IPS-NIHi7 (cell line): ENCODE data around the gene ZNF879.

ENCODE experiments used
- DNase-seq: peaks from one replicate; pipeline ENCODE4 v3.0.0; 2012; ENCODE audit warnings: mixed read lengths; ENCODE audit errors: extremely low spot score

ZNF879 gene

DNA sequence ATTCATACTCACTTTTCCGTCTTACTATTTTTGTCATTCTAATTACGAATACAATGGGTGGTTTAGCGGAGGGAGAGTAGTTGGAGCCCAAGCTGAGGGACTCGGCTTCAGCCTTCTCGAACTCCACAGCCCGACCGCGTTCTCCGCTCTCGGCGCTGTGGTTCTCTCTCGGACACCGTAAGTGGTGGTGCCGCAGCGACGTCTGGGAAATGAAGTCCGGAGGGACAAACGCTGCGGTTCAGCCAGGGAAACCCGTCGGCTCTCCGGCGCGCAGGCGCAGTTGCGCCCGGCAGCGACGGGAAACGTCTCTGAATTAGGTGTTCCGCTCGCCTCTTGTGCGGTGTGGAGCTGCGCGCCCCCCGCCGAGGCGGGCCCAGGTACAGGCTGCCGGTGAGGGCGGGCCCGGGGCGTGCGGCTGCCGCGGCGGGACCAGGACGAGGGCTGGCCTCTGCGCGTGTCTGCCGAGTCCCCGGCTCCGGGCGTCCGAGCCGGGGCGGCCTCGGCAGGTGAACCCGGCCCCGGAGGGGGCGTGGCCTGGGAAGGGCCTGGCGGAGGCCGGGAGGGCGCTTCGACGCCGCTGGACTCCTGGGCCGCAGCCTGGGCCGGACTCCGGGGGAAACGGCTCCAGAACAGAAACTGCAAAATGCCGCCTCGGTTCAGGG, at the start of gene ZNF879:
Gene ZNF879, plus strand, starts transcription at position 277 of the 662 bp plus-strand sequence. CDS start 1,201 bp downstream, outside the sequence.
- peak; percentile 97 for DNase-seq

DNA sequence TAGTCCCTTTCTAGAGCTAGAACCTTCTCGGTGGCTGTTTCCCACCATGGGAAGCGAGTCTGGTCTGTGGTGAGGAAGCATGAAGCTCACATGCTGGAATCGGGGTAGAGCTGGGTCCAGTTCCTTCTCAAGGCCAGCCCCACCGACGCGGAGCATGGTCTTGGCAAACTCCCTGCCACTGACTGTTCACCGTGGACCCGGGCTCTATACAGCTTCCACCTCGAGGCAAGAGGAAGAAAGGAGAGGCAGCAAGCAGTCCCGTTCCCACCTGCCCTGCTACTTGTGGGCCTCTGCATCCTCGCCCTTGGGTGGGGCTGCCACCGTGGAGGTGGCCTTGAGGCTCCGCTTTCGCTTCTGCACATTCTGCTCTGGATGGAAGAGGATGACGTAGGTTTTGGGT, 42.2 kb upstream of the ZNF879 start:
- DNase-seq = no peak

DNA sequence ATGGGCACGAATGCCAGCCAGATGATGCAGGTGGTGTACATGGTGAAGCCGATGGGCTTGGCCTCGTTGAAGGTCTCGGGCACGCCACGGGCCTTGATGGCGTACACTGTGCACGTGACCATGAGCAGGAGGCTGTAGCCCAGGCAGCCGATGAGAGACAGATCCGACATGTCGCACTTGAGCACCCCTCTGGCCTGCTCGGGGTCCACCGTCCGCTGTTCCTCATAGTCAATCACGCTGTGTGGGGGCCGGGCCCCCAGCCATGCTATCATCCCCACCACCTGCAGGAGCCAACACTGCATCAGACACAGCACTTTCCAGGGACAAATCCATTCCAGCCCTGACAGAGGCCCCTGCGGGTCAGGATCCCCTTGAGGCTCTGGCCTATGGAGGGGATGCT, 40.7 kb upstream of the ZNF879 start:
- DNase-seq = no peak

DNA sequence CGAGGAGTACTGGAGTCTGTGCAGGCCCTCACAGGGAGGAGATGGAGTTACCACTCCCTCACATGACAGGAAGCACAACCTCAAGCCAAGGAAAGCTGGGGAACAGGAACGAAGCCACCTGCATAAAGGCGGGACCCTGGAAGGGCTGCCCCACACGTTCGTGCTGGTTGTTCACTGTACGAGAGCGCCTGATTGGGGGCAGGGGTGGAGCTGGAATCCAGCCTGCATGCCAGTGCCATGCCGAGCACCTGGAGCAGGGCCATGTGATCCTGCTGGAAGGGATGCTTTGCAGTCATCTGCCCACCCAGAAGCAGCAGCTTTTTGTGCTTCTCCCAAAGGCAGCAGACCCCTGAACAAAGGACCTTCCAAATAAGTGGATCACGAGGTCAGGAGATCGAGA, 39.9 kb upstream of the ZNF879 start:
- no peak for DNase-seq

DNA sequence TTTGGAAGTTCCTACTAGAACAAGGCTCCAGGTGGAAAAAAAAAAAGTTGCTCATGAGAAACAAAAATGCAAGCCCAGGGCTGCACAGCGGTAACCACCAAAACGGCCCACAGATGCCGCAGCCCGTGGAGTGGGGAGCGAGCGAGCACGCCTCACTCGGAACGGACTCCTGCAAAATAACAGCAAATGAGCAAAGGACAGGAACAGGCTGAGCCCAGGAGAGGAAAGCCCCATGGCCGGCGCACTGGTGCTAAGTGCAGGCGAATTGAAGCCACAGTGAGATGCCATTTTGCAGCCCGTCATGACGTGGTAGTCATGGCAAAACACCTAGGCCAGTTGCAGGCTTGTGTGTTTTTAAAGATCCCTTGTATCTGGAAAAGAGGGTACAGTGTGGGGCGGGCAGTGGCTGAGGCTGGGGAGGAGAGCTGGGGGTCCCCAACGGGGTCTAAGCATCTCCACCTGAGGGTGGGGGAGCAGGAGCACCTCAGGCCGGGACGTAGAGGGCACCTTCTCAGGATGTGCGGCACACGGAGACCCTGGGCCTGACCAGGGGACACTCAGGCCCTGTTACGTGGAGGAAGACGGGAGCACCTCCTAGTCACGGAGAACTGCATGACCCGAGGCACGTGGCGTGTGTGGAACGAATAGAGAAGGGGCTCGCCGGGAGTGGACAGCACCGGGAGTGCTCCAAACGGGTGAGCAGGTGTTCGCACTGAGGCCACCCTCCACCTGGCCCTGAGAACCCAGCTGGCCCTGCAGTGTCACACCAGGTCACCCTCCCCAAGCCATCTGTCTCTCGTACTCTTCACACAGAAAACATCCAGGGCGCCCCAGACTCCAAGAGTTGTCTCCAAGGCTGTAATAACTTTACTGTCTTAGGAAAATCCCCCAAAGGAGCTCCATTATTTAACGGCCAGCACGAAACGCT, 39.2 kb upstream of the ZNF879 start:
- no peak for DNase-seq

DNA sequence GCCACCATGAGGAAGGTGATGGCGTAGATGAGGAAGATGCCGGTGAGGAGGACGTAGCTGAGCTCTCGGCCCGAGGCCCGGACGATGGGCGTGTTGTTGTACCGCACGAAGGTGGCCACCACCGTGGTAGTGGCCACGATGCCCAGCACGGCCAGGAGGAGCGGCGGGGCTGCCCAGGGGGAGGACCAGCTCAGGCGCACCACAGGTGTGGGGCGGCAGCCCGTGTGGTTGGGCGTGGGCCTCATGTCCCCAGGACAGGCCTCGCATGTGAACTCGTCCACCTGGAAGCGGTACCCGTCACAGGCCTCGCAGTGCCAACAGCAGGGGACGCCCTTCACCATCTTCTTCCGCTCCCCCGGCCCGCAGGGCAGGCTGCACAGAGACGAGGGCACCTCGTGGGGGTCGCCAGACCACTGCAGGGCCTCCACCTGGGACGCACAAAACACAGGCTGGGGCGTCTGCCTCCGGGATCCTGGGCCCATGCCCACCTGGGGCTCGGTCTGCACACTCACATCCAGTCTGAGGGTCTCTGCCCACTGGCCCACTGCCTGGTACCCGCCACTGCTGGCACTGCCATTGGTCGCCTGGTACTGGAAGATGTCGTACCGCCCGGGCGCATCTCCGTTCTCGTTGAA, 37.2 kb upstream of the ZNF879 start:
- DNase-seq = no peak

DNA sequence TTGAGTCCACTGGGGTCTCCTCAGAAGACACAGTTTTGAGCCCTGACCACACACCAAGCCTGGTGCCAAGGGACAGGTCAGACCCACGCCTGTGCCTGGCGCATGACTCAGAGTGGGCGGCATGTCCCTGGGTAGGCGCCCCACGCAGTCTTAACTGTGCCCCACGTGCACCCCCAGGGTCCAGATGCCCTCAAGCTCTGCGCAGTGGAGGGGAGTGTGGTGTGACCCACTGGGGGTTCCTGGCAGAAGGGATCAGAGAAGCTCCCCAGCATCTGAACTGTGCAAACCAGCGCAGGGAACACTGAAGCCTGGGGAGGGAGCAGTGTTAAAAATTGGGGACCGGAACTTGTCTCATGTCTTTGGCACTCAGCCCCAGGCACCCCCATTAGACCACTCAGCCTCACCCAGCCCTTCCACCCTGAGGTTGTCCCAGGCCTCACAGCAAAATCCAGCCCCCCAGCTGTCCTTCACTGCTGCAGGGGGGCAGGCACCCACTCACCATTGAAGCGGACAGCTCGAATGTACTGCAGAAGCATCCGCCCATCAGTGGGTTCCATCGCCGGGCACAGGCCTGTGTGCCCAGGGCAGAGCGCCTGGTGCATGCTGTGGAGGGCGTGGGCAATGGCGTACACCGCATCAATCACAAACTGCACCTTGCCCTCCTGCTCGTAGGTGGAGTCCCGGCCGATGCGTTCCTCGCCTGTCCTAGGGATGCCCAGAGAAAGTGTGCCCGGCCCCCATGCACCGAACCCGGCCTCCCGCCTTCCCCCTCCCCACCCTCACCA, 35.0 kb upstream of the ZNF879 start:
- no peak for DNase-seq

DNA sequence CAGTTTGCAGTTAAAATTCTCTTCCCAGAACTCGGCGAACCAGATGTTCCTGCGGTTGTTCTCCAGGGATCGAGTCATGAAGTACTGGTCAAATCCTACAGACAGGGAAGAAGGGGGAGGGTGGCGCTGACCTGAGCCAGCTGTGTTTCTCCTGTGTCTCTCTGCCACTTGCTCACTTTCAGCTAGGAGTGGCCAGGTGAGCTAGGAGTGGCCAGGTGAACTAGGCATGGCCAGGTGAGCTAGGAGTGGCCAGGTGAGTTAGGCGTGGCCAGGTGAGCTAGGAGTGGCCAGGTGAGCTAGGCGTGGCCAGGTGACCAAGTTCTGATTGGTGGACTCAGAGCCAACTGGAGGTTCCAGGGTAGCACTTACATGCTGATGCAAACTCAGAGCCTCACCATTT, 34.3 kb upstream of the ZNF879 start:
- DNase-seq = no peak

DNA sequence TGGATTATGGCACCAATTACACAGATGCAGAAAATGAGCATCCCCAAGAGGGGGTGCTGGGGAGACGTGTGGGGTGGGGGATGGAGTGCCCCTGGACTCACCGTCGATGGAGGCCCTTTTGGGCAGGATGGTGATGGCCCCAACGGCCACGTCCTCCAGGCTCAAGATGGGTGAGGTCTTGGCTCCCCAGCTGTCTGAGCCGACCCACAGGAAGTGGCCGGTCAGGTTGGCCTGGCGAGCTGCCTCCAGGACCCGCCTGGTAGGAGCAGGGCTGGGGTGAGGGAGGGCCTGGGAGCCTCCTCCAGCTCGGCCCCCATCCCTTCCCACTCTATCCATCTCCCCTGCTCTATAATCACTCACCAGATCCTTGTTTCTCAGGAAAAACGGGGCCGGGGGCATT, 33.1 kb upstream of the ZNF879 start:
- no peak for DNase-seq

DNA sequence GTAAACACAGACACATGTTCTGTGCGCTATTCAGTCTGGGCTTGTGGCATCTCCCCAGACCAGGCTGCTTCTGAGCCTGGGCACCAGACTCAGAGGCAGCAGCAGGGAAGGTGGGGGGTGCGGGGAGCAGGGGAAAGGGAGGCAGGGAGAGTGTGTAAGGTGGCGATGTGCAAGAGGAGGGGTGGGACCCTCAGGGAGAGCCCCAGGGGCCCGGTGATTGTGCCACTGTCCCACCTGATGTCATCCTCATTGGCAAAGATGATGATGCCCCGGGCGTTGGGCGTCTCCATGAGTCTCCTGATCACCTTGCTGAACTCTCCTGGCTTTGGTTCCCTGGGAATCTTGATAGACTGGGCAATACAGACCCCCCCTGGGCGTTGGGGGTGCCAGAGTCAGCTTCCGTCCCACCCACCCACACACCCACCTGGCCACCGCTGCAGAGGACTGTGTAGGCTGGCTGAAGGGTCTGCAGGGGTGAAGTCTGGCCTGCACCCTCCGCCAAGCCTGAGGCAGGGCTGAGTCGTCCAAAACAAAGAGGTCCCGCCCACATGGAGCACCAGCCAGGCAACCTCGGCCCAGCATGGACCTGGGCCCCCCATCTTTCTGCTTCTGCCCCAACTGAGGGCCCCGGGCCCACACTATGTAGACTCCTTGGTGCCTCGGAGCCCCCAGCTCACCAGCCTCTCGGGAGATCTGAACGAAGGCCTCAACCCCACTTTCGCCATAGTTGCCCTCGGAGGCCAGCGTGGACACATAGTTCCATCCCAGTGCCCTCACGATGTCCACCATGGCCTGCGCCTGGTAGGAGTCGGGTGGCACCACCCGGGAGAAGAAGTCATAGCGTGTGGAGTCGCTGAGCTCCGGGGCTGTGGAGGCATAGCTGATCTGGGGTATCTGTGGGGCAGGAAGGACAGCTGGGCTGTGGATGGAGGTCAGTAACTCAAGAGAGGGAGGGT, 32.1 kb upstream of the ZNF879 start:
- DNase-seq = no peak

DNA sequence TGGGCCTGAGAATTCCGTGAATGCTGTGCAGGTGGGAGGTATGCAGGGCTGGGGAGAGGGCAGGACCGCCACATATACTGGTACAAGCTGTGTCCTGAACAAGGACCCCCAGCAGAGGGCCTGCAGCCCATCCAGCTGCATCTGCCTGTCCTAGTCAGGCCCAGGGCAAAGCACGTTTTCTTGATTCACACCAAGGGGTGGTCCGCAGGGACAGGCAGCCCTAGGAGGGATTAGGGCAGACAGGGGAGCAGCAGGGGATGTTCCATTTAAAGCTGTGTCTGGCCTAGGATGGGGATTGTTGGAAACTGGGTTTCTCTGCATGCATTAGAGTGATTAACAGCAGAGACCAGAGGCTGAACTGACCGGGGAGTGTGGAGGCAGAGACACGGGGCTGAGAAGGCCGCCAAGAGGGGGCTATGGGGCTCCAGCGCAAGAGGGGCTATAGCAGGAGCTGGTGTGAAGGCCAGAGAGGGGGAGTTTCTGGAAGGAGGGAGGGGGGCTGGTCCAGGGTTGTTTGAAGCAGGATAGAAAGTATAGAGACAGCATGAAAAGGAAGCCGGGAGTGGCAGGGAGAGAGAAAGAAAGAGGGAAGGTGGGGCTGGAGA, 31.2 kb upstream of the ZNF879 start:
- DNase-seq = no peak

DNA sequence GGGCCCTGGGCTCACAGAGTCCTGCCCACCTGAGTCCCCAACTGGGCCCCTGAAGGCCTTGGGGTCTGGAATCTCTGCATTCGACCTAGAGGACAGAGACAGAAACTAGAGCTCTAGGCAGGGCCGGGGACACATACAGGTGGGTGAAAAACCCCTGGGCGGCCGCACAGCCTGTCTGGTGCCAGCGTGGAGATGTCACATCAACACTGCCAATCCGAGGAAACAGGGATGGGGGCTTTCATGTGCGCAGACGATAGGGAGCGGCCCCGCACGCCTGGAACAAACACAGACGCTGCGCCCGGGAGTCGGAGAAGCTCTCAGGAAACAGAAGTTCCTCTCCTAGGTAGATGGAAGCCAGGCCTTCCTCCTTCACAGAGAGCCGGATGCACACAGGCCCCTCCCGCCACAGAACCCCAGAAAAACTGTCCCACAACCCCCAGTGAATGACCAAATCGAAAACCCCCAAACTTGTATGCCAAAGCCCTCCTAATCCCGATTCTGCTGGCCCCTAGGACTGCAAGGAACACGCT, 30.3 kb upstream of the ZNF879 start:
- no peak for DNase-seq

DNA sequence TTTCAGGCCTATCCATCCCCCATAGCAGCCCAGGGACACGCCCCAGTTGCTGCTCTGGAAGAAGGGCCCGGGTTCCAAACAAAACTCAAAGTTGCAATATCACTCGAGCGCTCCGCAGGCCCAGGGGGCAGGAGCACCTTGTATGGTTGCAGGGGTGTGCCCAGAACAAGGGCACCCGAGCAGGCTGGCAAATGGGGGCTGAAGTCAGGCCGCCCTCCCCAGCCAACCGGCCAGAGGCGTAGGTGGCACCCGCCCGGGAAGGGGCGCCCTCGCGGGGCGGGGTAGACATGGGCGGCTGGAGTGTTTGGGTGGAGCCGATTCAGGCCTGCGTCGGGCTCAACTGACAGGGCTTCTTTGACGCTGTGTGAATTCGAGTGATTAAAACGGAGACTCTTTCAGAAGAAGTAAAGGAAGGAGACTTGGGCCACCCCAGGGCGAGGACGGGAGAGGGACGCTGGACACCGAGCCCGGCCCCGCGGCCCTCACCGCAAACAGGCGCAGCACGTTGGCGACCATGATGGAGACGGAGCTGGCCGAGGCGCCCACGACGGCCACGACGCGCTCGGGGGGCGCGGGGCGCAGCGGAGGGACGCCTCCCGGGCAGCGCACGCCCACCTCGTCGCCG, 29.5 kb upstream of the ZNF879 start:
- no peak for DNase-seq

DNA sequence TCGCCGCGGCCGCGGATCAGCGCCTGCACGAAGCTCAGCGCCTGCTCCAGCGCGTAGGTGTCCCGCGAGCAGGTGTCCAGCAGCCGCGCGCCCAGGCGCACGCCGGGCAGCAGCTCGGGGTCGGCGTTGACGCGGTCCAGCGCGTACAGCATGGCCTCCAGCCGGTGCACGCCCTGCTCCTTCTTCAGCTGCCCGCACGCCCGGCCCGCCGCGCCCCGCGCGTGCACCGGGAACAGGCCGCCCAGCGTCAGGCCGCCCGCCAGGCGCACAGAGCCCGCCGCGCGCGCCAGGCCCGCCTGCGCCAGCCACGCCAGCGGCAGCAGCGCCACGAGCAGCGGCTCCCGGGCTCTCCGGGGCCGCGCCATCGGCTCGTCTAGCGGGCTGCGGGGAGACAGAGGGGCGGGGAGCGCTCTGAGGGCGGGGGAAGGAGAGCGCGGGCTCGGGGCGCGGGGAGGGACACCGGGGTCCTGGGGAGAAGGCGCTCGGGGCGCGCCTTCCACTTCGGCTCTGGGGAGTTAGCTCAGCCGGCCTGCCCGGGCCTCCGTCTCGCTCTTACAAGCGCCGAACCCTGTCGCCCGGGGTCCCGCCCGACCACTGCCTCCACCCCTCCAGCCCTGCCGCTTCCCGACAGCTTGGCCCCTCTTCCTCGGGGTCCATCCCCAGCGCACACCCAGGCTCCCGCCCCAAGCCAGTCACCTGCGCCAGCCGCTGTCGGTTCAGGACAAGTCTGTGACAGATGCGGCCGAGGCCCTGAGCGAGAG, 28.8 kb upstream of the ZNF879 start, which contains the start of gene GRM6:
Gene GRM6, minus strand, starts transcription at position 741 of the 761 bp plus-strand sequence. Its CDS starts 376 bp downstream, at position 365.
- peak; percentile 48 for DNase-seq

DNA sequence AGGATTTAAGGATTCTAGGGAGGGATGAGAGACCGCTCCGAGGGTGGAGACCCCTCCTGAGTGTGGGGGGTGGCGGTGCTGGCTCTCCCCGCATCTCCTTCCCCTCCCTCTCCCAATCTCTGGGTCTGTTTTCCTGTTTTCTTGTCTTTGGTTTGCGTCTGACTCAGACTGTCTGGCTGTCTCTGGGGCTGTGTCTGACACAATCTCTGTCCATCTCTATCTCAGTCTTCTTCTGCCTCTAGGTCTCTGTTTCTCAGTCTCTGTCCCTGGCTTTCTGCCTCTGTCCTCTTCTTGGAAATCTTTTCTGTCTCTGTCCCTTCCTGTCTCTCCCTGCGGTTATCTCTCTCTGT, 28.3 kb upstream of the ZNF879 start:
- no peak for DNase-seq

DNA sequence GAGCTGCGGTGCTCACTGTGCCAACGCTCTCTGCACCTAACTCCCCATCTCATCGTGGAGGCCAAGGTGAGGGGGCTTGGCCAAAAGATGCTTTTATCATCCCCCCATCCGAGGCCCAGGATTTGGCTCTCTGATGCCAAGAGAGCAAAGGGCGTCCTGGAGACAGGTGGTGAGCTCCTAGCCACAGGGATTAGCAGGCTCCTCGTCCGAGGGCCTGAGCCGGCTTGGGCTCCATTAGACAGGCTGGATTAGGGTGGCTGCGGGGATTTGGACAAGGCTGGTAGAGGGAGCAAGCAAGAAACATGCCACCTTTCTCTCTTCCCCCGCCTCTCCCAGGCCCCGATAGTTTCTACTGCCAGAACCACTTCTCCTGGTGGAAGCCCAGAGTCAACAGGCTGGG, 27.4 kb upstream of the ZNF879 start:
- no peak for DNase-seq

DNA sequence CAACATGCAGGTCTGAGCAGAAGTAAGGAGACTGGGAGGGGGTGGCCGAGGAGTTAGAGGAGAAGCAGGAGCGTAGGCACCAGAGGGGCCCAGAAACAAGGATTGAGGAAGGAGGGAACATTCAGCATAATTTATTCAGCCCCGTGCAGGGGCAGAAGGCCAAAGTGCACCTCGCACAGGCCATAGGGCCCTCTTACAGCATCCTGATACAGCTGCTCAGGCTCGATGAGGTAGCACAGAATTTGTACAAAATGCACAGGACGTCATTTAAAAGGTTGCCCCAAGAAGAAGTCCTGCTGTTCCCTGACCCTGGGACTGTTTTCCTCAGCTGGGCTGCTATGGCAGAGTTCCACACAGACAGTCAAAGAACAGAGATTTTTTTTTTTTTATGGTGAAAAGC, 26.4 kb upstream of the ZNF879 start:
- no peak for DNase-seq

DNA sequence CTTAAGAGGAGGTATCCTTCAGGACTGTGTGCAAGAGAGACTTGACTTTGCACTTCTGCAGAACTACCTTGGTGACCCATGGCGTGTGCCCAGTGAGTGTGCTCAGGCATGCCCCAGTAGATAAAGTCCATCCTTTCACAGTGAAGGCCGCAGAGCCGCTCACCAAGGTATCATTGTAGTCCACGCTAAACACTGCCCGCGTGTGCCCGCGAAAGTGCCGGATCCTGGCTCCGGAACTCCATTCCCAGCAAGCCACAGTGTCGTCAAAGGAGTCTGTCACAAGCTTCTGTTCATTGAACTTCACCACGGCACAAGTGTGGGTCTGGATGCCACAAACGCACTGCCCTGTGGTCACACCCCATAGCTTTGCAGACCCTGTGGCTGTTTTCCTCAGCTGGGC, 25.2 kb upstream of the ZNF879 start:
- DNase-seq = no peak

DNA sequence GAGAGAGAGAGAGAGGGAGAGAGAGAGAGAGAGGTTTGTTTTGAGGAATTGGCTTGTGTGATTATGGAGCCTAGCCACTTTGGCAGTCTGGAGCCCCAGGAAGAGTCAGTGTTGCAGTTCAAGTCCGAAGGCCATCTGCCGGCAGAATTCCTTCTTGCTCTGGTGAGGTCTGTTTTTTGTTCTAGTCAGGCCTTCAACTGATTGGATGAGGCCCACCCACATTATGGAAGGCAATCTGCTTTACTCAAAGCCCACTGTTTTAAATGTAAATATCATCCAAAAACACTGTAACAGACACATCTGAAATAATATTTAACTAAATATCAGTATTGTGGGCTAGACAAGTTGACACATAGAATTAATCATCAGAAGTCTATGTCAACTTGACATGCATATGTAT, 17.0 kb upstream of the ZNF879 start:
- no peak for DNase-seq
